Hepatocyte (in vitro differentiated cells): ENCODE data around the gene TMEM143.

Source experiments
- EZH2 ChIP-seq: fragments of 200-600 bp; sonication (generic); IDR thresholded peaks from 2 replicates; pipeline ENCODE4 v1.6.1; 2016; ENCODE audit warnings: antibody characterized with exemption, mild to moderate bottlenecking, borderline replicate concordance
- EZH2phosphoT487 ChIP-seq: fragments of 200-600 bp; sonication (generic); IDR thresholded peaks from one replicate; pipeline ENCODE4 v1.6.1; 2018; ENCODE audit warnings: antibody characterized with exemption, mild to moderate bottlenecking, low read depth, moderate library complexity; ENCODE audit not compliant: unreplicated experiment, severe bottlenecking
- TF ChIP-seq, protein P1 (sequence below): fragments of 200-600 bp; sonication (generic); IDR thresholded peaks from 2 replicates; pipeline ENCODE4 v1.5.1; 2016; ENCODE audit warnings: antibody characterized with exemption, mild to moderate bottlenecking; ENCODE audit not compliant: poor library complexity

- TF ChIP-seq, protein P1, sequence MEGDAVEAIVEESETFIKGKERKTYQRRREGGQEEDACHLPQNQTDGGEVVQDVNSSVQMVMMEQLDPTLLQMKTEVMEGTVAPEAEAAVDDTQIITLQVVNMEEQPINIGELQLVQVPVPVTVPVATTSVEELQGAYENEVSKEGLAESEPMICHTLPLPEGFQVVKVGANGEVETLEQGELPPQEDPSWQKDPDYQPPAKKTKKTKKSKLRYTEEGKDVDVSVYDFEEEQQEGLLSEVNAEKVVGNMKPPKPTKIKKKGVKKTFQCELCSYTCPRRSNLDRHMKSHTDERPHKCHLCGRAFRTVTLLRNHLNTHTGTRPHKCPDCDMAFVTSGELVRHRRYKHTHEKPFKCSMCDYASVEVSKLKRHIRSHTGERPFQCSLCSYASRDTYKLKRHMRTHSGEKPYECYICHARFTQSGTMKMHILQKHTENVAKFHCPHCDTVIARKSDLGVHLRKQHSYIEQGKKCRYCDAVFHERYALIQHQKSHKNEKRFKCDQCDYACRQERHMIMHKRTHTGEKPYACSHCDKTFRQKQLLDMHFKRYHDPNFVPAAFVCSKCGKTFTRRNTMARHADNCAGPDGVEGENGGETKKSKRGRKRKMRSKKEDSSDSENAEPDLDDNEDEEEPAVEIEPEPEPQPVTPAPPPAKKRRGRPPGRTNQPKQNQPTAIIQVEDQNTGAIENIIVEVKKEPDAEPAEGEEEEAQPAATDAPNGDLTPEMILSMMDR = no peak
- no peak for TF ChIP-seq EZH2
- TF ChIP-seq EZH2phosphoT487 = no peak
Observed at GRCh38 chr19:48395170-48395455, 31.4 kb upstream of the TMEM143 start.
